DOHH2 (cell line): ENCODE data around the gene IL34.

ENCODE experiments used
- H3F3A ChIP-seq: fragments of 200-600 bp; sonication (generic), shearing (Covaris generic); 2 replicates; pipeline ENCODE4 v1.6.0; 2016; ENCODE audit warnings: antibody characterized with exemption, mild to moderate bottlenecking; ENCODE audit not compliant: control insufficient read depth, insufficient read depth
- H3K27ac ChIP-seq: fragments of 200-600 bp; sonication (generic); 2 replicates; pipeline ENCODE4 v1.5.1; 2014; ENCODE audit warnings: low read depth, mild to moderate bottlenecking, low read length, moderate library complexity
- H3K27me3 ChIP-seq: fragments of 200-600 bp; sonication (generic); 2 replicates; pipeline ENCODE4 v1.6.1; 2014; ENCODE audit warnings: mild to moderate bottlenecking, low read length, mixed read lengths; ENCODE audit not compliant: control insufficient read depth
- H3K36me3 ChIP-seq: fragments of 200-600 bp; sonication (generic); 2 replicates; pipeline ENCODE4 v1.6.1; 2014; ENCODE audit warnings: mild to moderate bottlenecking, low read length, moderate library complexity, mixed read lengths; ENCODE audit not compliant: control insufficient read depth
- H3K4me1 ChIP-seq: fragments of 200-600 bp; sonication (generic); 2 replicates; pipeline ENCODE4 v1.6.1; 2014; ENCODE audit warnings: mild to moderate bottlenecking, low read length, mixed read lengths; ENCODE audit not compliant: control insufficient read depth
- H3K4me2 ChIP-seq: fragments of 200-600 bp; sonication (generic); 2 replicates; pipeline ENCODE4 v1.6.0; 2014; ENCODE audit warnings: mild to moderate bottlenecking, low read length, moderate library complexity
- H3K4me3 ChIP-seq: fragments of 200-600 bp; sonication (generic); 2 replicates; pipeline ENCODE4 v1.5.1; 2014; ENCODE audit warnings: mild to moderate bottlenecking, low read length, mixed read lengths
- H3K79me2 ChIP-seq: fragments of 200-600 bp; sonication (generic); 2 replicates; pipeline ENCODE4 v1.6.1; 2014; ENCODE audit warnings: mild to moderate bottlenecking, low read length, mixed read lengths; ENCODE audit not compliant: control insufficient read depth
- H3K9me2 ChIP-seq: fragments of 200-600 bp; sonication (generic); replicated peaks from 2 replicates; pipeline ENCODE4 v1.6.1; 2014; ENCODE audit warnings: mild to moderate bottlenecking, low read length, mixed read lengths; ENCODE audit not compliant: control insufficient read depth
- H3K9me3 ChIP-seq: fragments of 200-600 bp; sonication (generic); 2 replicates; pipeline ENCODE4 v1.6.1; 2014; ENCODE audit warnings: antibody characterized with exemption, low read length, mixed read lengths; ENCODE audit not compliant: control insufficient read depth, insufficient read depth
- H4K20me1 ChIP-seq: fragments of 200-600 bp; sonication (generic); 2 replicates; pipeline ENCODE4 v1.6.0; 2014; ENCODE audit warnings: low read depth, mild to moderate bottlenecking, antibody characterized with exemption, low read length, moderate library complexity; ENCODE audit not compliant: control insufficient read depth, insufficient read depth
- EZH2phosphoT487 ChIP-seq: fragments of 200-600 bp; sonication (generic); IDR thresholded peaks from 2 replicates; pipeline ENCODE4 v1.6.1; 2017; ENCODE audit warnings: borderline replicate concordance, mild to moderate bottlenecking, antibody characterized with exemption, low read length, moderate library complexity, mixed read lengths
- TF ChIP-seq, protein P1 (sequence below): fragments of 200-600 bp; sonication (generic); IDR thresholded peaks from one replicate; pipeline ENCODE4 v1.5.1; 2014; ENCODE audit warnings: antibody characterized with exemption, mild to moderate bottlenecking, low read depth, low read length; ENCODE audit not compliant: poor library complexity, severe bottlenecking

The IL34 gene

DNA sequence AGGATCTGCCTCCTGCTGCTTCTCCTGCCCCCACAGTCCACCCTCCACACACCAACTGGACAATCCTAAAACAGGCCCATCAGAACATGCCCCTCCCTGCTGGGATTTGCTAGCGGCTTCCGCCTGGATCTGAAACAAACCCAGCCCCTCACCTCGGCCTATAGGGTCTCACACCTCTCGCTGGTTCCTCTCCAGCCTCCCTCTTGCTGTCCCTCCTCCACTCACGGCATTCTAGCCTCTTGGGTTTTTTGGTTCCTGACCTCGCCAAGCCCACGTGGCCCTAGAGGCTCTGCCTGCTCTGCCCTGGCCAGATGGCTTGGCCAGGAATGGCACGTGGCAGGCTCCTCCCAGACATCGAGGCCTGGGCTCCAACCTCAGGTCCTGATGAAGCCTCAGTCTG is 55.2 kb downstream of the IL34 start:
- Histone ChIP-seq H3K9me2 (no peaks in the 10 kb centered on the region), H4K20me1 (no peaks in the 10 kb centered on the region), H3K9me3 (no peaks in the 10 kb centered on the region), H3K4me1 (no peaks in the 10 kb centered on the region), H3K36me3 (no peaks in the 10 kb centered on the region), H3K79me2 (no peaks in the 10 kb centered on the region), H3K27ac (no peak overlapping the region), H3K27me3 (no peaks in the 10 kb centered on the region), H3K4me3 (no peak overlapping the region), H3F3A (no peaks in the 10 kb centered on the region), H3K4me2 (no peak overlapping the region)
- TF ChIP-seq, protein P1, sequence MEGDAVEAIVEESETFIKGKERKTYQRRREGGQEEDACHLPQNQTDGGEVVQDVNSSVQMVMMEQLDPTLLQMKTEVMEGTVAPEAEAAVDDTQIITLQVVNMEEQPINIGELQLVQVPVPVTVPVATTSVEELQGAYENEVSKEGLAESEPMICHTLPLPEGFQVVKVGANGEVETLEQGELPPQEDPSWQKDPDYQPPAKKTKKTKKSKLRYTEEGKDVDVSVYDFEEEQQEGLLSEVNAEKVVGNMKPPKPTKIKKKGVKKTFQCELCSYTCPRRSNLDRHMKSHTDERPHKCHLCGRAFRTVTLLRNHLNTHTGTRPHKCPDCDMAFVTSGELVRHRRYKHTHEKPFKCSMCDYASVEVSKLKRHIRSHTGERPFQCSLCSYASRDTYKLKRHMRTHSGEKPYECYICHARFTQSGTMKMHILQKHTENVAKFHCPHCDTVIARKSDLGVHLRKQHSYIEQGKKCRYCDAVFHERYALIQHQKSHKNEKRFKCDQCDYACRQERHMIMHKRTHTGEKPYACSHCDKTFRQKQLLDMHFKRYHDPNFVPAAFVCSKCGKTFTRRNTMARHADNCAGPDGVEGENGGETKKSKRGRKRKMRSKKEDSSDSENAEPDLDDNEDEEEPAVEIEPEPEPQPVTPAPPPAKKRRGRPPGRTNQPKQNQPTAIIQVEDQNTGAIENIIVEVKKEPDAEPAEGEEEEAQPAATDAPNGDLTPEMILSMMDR: no peak
- no peak for TF ChIP-seq EZH2phosphoT487

DNA sequence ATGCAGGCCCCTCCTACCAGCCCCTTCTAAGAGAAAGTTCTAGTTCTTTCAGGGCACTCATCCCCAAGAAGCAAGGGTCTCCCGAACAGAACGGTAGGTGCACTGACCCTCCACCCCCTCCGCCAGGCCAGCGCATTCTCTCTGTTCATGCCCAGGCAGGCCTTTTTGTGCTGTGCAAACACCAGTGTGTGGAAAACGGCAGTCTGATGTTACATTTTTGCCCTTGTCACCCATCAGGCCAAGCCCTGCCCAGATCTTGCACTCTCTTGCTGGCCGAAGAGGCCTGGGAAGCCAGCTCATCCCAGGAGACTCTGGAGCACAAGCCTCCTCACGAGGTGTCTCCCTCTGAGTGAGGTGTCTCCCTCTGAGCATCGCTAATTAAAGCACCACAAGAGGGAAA is 55.6 kb downstream of the IL34 start:
- Histone ChIP-seq H3K79me2 (no peaks in the 10 kb centered on the region), H3K4me1 (no peaks in the 10 kb centered on the region), H3K4me3 (no peak overlapping the region), H3F3A (no peaks in the 10 kb centered on the region), H3K9me2 (no peaks in the 10 kb centered on the region), H3K27ac (no peak overlapping the region), H3K4me2 (no peak overlapping the region), H3K9me3 (no peaks in the 10 kb centered on the region), H4K20me1 (no peaks in the 10 kb centered on the region), H3K27me3 (no peaks in the 10 kb centered on the region), H3K36me3 (no peaks in the 10 kb centered on the region)
- TF ChIP-seq, protein P1: no peak
- TF ChIP-seq EZH2phosphoT487: no peak

DNA sequence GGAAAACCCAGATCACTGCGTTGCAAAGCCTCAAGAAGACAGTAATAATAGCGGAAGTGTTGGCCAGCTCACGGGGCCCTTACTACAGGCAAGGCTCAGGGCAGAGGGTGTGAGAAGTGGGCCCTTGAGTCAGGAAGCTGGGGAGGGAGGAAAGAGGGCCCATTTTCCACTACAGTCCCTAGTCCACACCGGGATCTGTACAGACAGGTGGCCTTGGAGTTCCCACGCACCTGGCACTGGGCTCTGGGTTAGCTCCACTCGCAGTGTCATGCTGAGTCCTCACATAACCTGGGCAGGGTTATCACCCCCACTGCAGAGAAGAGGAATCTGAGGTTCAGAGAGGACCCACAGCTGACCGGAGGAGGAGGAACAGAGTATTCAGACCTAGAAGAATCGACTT is 56.3 kb downstream of the IL34 start:
- no peaks in the 10 kb centered on the region for H3F3A ChIP-seq
- H3K79me2 ChIP-seq: no peaks in the 10 kb centered on the region
- H3K4me3 ChIP-seq: no peak overlapping the region
- H3K9me3 ChIP-seq: no peaks in the 10 kb centered on the region
- H3K27ac ChIP-seq: no peak overlapping the region
- H4K20me1 ChIP-seq: no peaks in the 10 kb centered on the region
- H3K27me3 ChIP-seq: no peaks in the 10 kb centered on the region
- H3K36me3 ChIP-seq: no peaks in the 10 kb centered on the region
- H3K9me2 ChIP-seq: no peaks in the 10 kb centered on the region
- TF ChIP-seq EZH2phosphoT487: no peak
- TF ChIP-seq, protein P1: no peak
- H3K4me2 ChIP-seq: no peak overlapping the region
- no peaks in the 10 kb centered on the region for H3K4me1 ChIP-seq
